Psoas muscle (tissue), 8 donors: ENCODE data around the gene RDH8. TPM values are rescaled to one million over a fixed set of nuclear protein-coding genes. Genes with fewer than 3 reads are reported as not detected.

Experiments used
- ATAC-seq, 4 donors: fragments of 200-7000 bp; cut with Tn5 transposase; one replicate each; pipeline ENCODE4 v1.9.1; 2020; ENCODE audit warnings: moderate library complexity in 3 of 4, mild to moderate bottlenecking in 2 of 4
- DNase-seq, 2 donors: peaks; one replicate each; pipeline ENCODE4 v3.0.0-alpha.2; 2020
- H3K27ac ChIP-seq: fragments of 200-600 bp; one replicate; pipeline ENCODE4 v1.8.0; 2022
- H3K27me3 ChIP-seq, 3 donors: fragments of 200-600 bp in 1 of 3; one replicate each; pipeline versions ENCODE4 v1.6.1 to v1.8.0; 2013 to 2022; ENCODE audit warnings: low read length in 2 of 3, mild to moderate bottlenecking in 2 of 3, moderate library complexity in 1 of 3; ENCODE audit not compliant: insufficient read depth in 3 of 3
- H3K36me3 ChIP-seq, 2 donors: fragments of 200-600 bp in 1 of 2; one replicate each; pipeline versions ENCODE4 v1.6.1 to v1.8.0; 2013 to 2022; ENCODE audit warnings: low read depth in 1 of 2, mild to moderate bottlenecking in 1 of 2, moderate library complexity in 1 of 2; ENCODE audit not compliant: insufficient read depth in 1 of 2
- H3K4me1 ChIP-seq: fragments of 200-600 bp; one replicate; pipeline ENCODE4 v1.8.0; 2022
- H3K4me3 ChIP-seq: fragments of 200-600 bp; one replicate; pipeline ENCODE4 v1.8.0; 2022; ENCODE audit warnings: mild to moderate bottlenecking
- H3K9me3 ChIP-seq: fragments of 200-600 bp; one replicate; pipeline ENCODE4 v1.8.0; 2022
- CTCF ChIP-seq: fragments of 200-600 bp; IDR thresholded peaks from one replicate; pipeline ENCODE4 v1.8.0; 2022; ENCODE audit warnings: antibody characterized with exemption
- WGBS, 3 donors: extraction: QIAGEN DNeasy Blood & Tissue Kit; methylation state at CpG; one replicate each; pipeline versions ENCODE4 v1.1.6 to v1.1.7; 2013; 5-methylcytosine and 5-hydroxymethylcytosine counted together
- intact Hi-C, 2 donors: fragments of 100-400 bp; cut with DNase I; formaldehyde crosslinking; loops; one replicate each; pipeline versions ENCODE4 v1.11.0 to v1.14.2; 2022
- polyA plus RNA-seq, 3 donors: library from polyadenylated mRNA; stranded (reverse); fragments of 200-250 nt; gene quantifications; one replicate each; pipeline ENCODE4 v1.2.3, GENCODE V29; 2013
- total RNA-seq, 4 donors: library from RNA; stranded (reverse); fragmentation: NEBNext Ultra II Directional in 2 of 4; extraction: Animal tissue kit (Norgen Biotek cat#: 25700) in 2 of 4; gene quantifications; one replicate each; pipeline versions ENCODE4 v1.2.1 to v1.2.4, GENCODE V29; 2021 to 2023
- donor health status: healthy with polysubstance abuse.
- donor health status: DM: no; HTN: no; CAD: no; lungs with moderate emphysema.
- donor health status: Bipolar disorder and iron deficiency.
- donor health status: healthy.
- donor health status: DM: yes; HTN: yes; CAD: no.
- donor health status: DM: no; HTN: no; CAD: no.
- donor health status: DM: no; HTN: no; CAD: no.
- donor health status: DM: yes; HTN: yes; CAD: no.

RDH8 gene
- total and polyA plus RNA-seq, 7 donors = not detected

- peaks cover 0 to under 1% (median 0%) of the 10 kb centered on the region in 3 donors for H3K27me3 ChIP-seq
- no peaks in the 10 kb centered on the region for H3K4me1 ChIP-seq
- DNase-seq (no peak), ATAC-seq (no peak)
- no peak overlapping the region for H3K27ac ChIP-seq
- H3K9me3 ChIP-seq = no peaks in the 10 kb centered on the region
- no peak for TF ChIP-seq CTCF
- WGBS, 3 donors = 86 to 89% (median 87%) methylated on average over 6 of the region's 6 CpGs
- H3K36me3 ChIP-seq = no peaks in the 10 kb centered on the region
- intact Hi-C loops = no loop called here
- no peak overlapping the region for H3K4me3 ChIP-seq
Observed at GRCh38 chr19:9972103-9972502, 41.2 kb upstream of the RDH8 start.

- intact Hi-C loops = no loop called here
Observed at GRCh38 chr19:9981406-9982260, 31.6 kb upstream of the RDH8 start.

DNA sequence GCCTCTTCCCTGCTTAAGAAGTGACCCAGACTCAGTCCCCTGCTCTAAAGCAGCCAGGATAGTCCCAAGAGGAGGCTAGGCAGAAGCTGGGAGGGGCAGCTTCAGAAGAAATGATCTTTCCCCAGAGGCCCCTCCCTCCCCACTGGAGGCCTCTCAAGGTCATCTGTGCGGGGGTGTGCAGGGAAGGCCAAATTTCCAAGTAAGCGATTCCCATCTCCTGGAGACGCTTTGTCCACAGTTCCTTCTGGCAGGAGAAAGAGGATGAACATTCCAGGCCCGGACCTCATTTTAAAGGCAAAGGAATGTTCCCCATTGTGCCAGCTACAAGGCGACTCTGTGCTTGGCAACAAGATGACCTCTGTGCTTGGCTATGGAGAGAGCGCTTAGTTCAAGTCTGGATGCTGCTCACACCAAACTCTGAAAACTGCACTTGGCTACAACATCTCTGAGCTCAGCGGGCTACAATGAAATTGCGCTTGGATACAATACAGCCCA lies 26.4 kb upstream of the RDH8 start:
- Histone ChIP-seq H3K4me3 (no peak overlapping the region), H3K4me1 (no peaks in the 10 kb centered on the region), H3K9me3 (no peaks in the 10 kb centered on the region), H3K27me3 (no peaks in the 10 kb centered on the region), H3K27ac (no peak overlapping the region), H3K36me3 (no peaks in the 10 kb centered on the region)
- DNase-seq (peak; percentile 63 to 74), ATAC-seq (peak in 3 of 4 donors; percentile 67 to 81 (median 72))
- 17 to 32% (median 25%) methylated on average over 8 of the region's 8 CpGs for WGBS, 3 donors
- TF ChIP-seq CTCF = no peak
- intact Hi-C loops = no loop called here

More at GRCh38 chr19:9981406-9982260, 31.6 kb upstream of the RDH8 start:
- Histone ChIP-seq H3K27me3 (no peaks in the 10 kb centered on the region), H3K4me1 (no peaks in the 10 kb centered on the region), H3K9me3 (no peaks in the 10 kb centered on the region), H3K27ac (no peak overlapping the region), H3K36me3 (peaks cover 0 to 5% of the 10 kb centered on the region in 2 donors), H3K4me3 (no peak overlapping the region)
- DNase-seq (no peak), ATAC-seq (no peak)
- 79 to 81% (median 80%) methylated on average over 8 of the region's 8 CpGs for WGBS, 3 donors
- TF ChIP-seq CTCF = no peak

DNA sequence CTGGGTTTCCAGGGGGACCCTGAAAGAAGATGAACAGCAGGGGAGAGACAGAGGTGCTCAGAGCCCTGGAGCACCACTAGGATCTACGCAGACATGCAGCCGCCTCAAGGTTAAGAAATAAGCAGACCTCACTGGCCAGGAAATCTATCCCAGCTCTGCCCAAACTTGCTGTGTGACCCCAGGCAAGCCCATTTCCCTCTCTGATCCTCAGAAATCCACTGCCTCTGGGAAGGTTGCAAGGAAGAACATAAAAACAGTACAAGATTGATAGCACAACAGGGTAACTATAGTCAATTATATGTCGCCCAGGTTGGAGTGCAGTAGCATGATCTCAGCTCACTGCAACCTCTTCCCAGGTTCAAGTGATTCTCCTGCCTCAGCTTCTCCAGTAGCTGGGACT lies 23.8 kb upstream of the RDH8 start:
- Histone ChIP-seq H3K27me3 (no peaks in the 10 kb centered on the region), H3K4me1 (no peaks in the 10 kb centered on the region), H3K9me3 (no peaks in the 10 kb centered on the region), H3K36me3 (no peaks in the 10 kb centered on the region), H3K4me3 (no peak overlapping the region), H3K27ac (no peak overlapping the region)
- ATAC-seq (no peak), DNase-seq (no peak)
- 90 to 98% (median 95%) methylated on average over 3 of the region's 3 CpGs for WGBS, 3 donors
- intact Hi-C loops = no loop called here
- TF ChIP-seq CTCF = no peak
